Upper lobe of left lung (tissue), 4 donors: ENCODE results near the gene GDF10.

Experiments used
- CTCF ChIP-seq, 6 experiments: fragments of 450-650 bp in 4 of 6; fragments of 200-600 bp in 2 of 6; sonication (generic) in 2 of 6; IDR thresholded peaks; one replicate each; pipeline ENCODE4 v1.5.1; 2016 to 2019; ENCODE audit warnings: antibody characterized with exemption in 6 of 6
- EP300 ChIP-seq, 4 donors: sonication (generic); formaldehyde crosslinking; IDR thresholded peaks; one replicate each; pipeline ENCODE4 v1.5.1; 2017; ENCODE audit warnings: antibody characterized with exemption in 4 of 4, control low read depth in 2 of 4
- POLR2A ChIP-seq, 4 donors: fragments of 450-650 bp; IDR thresholded peaks; one replicate each; pipeline ENCODE4 v1.5.1; 2016 to 2017; ENCODE audit warnings: antibody characterized with exemption in 4 of 4, mild to moderate bottlenecking in 2 of 4
- POLR2AphosphoS5 ChIP-seq, 2 donors: sonication (generic); formaldehyde crosslinking; IDR thresholded peaks; one replicate each; pipeline ENCODE4 v1.5.1; 2017; ENCODE audit warnings: antibody characterized with exemption in 2 of 2

- TF ChIP-seq CTCF (IDR thresholded peaks at IDR 0.05) (no peak), POLR2AphosphoS5 (IDR thresholded peaks at IDR 0.05) (no peak), POLR2A (IDR thresholded peaks at IDR 0.05) (no peak), EP300 (IDR thresholded peaks at IDR 0.05) (no peak)
These were observed 10.1 kb downstream of the GDF10 start for GRCh38 chr10:47310090-47310505.
